SK-N-DZ (cell line): ENCODE data around the gene SLC25A21.
"Not testable (repeated sequence)": the region's sequence is repeated elsewhere in the genome, so short reads cannot be mapped to it uniquely, and the experiment has no call there.

Experiments
- DNase-seq: peaks from one replicate; pipeline ENCODE4 v3.0.0-alpha.2; 2015; ENCODE audit warnings: low spot score

Gene SLC25A21

DNA sequence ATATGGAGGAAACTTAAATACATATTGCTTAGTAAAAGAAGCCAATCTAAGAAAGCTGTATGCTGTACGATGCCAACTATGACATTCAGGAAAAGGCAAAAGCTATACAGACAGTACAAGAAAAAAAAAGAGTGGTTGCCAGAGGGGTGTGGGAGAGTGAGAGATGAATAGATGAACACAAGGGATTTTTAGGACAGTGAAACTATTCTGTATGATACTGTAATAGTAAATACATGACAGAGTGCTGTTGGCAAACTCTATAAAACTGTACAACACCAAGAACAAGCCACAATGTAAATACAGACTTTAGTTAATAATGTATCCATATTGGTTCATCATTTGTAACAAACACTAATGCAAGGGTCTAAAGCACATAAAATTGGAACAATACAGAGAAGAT is 14.5 kb upstream of the SLC25A21 start:
- DNase-seq = no peak

DNA sequence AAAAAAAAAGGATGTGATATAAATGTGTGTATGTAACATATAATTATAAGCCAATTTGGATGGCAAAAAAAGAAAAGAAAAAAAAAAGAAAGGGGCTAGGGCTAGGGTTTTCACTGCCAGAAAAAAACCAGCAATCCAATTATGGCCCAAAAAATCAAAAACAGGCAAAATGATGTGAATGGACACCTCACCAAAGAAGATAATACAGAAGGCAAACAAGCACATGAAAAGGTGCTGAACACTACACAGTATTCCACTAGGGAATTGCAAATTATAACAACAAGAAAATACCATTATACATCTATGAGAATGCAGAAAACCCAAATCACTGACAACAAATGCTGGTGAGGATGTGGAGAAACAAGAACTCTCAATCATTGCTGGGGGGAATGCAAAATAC is 13.3 kb upstream of the SLC25A21 start:
- no peak for DNase-seq

DNA sequence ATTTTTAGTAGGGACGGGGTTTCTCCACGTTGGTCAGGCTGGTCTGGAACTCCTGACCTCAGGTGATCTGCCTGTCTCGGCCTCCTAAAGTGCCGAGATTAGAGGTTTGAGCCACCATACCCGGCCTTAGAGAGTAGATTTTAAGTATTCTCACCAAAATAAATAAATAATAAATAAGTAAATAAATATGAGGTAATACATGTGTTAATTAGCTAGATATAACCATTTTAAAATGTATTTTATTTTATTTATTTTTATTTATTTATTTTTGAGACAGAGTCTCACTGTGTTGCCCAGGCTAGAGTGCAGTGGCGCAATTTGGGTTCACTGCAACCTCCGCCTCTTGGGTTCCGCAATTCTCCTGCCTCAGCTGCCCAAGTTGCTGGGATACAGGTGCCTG is 12.1 kb upstream of the SLC25A21 start:
- not testable (repeated sequence) for DNase-seq

DNA sequence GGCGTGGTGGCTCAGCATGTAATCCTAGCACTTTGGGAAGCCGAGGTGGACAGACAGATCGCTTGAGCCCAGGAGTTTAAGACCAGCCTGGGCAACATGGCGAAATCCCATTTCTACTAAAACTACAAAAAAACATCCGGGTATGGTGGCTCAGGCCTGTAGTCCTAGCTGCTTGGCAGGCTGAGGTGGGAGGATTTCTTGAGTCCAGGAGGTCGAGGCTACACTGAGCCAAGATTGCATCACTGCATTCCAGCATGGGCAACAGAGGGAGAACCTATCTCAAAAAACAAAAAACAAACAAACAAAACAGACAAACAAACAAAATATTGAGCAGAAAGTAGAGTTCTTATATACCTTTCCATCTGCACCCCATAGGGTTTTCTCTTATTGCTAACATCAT is 9.0 kb upstream of the SLC25A21 start:
- DNase-seq = no peak

DNA sequence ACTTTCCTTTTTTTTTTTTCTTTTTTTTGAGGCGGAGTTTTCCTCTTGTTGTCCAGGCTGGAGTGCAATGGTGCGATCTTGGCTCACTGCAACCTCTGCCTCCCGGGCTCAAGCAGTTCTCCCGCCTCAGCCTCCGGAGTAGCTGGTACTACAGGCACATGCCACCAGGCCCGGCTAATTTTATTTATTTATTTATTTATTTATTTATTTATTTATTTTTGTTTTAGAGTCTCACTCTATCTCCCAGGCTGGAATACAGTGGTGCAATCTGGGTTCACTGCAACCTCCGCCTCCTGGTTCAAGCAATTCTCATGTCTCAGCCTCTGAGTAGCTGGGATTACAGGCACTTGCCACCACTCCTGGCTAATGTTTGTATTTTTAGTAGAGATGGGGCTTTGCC is 8.5 kb upstream of the SLC25A21 start:
- not testable (repeated sequence) for DNase-seq

DNA sequence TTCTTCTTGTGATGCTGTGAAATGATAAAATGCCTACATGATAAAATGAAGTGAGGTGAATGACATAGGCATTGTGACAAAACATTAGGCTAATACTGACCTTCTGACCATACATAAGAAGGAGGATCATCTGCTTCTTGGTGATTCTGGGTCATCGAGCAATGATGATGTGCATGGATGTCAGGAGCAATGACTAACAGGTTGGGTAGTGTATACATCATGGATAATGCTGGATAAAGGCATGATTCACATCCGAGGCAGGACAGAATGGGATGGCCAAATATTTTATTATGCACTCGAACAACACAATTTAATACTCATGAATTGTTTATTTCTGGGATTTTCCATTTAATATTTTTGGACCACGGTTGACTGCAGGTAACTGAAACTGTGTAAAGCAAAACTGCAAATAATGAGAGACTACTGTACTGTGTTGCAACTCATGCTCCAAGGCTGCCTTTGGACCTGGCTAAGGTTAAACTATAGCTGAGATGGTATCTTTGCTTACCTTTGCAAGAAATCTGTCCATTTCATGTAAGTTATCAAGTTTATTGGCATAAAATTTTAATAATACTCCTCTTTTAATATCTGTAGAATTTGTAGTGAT is 7.6 kb upstream of the SLC25A21 start:
- no peak for DNase-seq

DNA sequence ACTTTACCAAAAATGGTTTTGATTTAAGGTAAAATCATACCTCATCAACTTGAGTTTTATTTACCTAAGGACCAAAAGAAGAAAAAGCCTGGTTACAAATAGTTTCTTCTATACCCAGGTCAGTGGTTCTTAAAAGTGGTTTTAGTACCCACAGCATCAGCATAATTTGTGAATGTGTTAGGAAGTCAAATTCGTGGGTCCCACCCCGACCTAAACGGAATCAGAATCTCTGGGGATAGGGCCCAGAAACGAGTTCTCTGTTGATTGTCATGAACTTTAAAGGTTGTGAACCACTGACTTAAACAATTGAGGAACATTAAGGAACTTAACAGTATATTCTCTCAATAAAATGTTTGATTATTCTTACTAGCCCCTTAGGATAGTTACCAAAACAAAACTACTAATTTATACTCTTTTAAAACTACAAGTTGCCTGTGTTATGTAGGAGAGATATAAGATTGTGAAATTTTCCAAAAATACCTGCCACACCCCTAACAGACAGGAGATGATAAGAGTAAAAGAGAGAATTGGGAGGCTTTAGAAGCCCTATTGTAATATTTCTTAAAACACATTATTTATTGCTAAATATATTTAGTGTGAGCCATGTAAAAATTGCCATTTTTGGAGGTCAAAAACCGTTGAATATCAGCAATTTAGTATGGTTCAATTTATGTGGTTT is 669 bp upstream of the SLC25A21 start:
- no peak for DNase-seq

DNA sequence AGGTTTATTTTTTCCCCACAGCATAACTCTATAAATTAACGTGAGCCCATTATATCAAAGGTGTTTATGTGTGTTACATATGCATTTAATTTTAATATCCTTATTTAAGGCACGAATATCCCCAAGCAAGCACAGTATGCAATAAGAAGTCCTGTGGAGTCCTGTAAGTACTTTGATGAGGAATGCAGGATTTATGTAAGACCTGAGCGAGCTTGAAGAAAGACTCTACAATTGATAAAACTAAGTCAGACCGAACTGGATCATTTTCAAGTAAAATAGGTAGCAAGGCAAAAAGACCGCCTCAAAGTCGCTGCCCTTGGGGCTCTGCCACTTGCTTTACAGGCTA is 755 bp downstream of the SLC25A21 start:
- no peak for DNase-seq

DNA sequence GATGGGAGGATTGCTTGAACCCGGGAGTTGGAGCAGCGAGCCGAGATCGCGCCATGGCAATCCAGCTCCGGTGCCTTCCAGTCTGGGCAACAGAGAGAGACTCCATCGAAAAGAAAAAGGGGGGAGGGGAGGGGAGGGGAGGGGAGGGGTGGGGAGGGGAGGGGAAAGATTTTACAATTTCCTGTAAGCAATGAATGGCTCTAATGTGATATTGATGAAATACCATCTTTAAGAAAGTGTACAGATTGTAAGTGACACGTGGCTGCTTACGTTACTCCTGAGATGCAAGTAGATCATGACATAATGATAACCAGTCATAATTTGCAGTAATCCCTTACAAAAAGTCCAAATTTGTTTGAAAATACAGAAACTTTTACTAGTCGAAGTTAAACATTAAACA is 1.4 kb downstream of the SLC25A21 start:
- no peak for DNase-seq

DNA sequence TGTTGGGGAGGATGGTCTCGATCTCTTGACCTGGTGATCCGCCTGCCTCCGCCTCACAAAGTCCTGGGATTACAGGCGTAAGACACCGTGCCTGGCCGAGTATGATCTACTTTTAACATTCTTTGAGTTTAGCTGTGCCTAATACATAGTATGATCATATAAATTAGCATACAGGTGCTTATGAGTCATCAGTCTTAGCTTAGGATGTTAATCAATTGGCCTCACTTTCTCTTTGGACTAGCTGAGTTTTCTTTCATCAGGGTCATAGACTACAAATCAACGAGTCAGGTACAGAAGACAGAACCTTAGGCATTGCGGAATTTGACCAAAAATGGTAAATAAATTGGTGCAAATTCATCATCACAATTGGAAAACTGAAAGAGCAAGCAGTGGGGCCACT is 2.2 kb downstream of the SLC25A21 start:
- no peak for DNase-seq

DNA sequence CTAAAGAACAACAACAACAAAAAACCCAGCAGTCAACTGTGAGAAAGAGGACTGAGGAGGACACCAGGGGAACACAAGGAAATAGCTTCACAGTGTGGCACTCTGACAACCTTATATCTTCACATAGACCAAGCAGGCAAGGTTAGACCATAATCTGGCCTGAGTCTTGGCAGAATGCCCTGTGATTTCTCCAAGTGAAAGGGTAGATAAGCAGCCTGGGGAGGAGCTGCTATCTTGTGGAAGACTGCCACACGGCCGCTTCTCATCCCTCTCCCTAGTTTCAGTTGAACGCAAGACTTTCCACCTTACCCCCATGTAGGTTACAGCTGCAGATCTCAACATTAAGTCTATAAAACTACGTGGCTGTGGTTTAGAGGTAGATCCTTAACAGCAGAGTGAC is 3.7 kb downstream of the SLC25A21 start:
- no peak for DNase-seq

DNA sequence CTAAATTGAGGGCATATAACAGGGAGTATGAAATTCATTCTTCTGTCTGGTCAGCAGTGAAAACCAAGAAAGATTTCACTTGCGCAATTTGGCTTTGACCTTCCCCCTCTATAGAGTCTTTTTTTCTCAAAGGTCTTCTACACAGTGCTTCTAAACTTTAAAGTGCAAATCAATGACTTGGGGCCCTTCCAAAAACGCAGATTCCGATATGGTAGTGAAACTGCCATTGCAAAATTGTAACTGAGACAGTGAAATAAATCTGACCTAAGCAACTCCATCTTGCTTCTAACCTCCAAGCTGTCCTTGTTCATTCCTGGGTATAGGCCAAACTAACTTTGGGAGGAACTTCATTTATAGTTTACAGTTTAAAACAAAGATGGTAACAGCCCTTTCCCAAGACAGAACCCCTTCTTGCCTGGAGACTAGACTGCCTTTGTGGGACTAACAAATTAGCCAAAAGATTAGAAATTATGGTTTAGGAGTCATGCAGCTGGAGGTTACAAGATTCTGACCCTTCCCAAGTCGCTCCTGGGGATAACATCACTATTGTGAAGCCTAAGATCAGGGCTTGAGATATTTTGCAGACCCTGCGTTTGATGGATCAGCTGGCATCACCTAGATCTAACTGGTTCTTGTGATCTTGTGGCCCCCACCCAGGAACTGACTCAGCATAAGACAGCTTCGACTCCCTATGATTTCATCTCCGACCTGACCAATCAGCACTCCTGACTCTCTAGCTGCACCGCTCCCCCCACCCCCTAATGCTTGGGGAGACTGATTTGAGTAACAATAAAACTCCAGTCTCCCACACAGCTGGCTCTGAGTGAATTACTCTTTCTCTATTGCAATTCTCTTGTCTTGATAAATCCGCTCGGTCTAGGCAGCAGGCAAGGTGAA is 5.0 kb downstream of the SLC25A21 start:
- DNase-seq = no peak

DNA sequence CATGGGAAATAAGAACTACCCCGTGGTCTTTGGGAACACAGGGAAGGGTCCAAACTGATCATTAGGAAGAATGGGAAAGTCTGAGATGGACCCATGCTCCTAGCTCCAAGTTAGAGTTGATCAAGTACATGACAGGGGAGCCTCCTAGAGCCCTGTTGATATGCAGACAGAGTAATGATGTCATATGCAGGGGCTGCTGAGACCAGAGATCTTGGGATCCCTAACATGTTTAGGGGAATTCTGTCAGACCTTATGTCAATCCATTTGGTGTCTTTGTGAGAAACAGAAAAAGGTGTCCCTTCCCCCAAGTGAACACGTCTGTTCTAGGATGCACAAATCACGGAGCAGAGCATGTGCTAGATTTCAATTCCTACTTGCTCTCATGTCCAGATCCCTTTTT is 6.6 kb downstream of the SLC25A21 start:
- DNase-seq = no peak

DNA sequence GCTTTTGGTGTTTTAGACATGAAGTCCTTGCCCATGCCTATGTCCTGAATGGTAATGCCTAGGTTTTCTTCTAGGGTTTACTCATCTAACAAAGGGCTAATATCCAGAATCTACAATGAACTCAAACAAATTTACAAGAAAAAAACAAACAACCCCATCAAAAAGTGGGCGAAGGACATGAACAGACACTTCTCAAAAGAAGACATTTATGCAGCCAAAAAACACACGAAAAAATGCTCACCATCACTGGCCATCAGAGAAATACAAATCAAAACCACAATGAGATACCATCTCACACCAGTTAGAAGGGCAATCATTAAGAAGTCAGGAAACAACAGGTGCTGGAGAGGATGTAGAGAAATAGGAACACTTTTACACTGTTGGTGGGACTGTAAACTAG is 10.1 kb downstream of the SLC25A21 start:
- DNase-seq = not testable (repeated sequence)

DNA sequence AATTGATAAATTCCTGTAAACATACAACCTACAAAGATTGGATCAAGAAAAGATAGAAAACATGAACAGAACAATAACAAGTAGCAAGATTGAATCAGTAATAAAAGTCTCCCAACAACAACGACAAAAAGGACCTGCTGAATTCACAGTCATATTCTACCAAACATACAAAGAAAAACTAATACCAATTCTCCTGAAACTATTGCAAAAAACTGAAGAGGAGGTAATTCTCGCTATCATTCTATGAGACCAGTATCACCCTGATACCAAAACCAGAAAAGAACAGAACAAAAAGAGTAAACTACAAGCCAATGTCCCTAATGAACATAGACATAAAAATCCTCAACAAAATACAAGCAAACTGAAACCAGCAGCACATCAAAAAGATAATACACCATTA is 14.4 kb downstream of the SLC25A21 start:
- DNase-seq = no peak

DNA sequence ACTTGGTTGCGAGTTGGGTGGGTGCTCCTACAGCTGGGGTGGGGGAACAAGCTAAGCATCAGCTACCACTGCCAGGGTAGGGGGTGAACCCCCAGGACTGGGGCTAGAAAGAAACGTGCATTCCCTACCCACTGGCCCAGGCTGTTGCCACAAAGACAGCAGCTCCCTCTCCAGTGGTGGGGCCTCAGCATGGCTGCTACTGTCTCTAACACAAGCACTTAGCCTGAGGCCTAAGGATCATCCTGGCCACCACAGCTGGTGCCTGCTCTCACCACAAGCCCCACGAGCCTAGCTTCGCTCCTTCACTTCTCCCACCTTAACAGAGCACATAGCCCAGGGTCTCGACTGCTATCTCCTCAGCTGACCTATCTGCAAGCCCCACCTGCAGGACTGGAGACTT is 18.9 kb downstream of the SLC25A21 start:
- DNase-seq = no peak

DNA sequence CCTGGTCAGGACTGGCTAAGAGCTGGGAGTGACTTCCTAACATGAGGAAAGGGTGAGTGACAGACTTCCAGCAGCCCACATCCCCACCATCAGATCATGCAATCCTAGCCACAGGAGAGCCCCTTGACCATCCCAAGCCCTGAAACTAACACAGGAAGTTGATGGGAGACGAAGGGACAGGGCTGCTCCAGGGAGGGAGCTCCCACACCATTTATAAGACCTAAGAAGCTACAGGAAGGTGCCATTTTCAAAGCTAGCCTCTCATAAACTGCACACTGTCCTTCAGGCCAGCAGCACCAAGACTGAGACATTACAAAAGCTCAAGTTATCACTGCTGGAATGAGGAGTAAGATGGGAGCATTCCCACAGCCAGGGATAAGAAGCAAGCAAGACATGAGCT is 19.4 kb downstream of the SLC25A21 start:
- no peak for DNase-seq

DNA sequence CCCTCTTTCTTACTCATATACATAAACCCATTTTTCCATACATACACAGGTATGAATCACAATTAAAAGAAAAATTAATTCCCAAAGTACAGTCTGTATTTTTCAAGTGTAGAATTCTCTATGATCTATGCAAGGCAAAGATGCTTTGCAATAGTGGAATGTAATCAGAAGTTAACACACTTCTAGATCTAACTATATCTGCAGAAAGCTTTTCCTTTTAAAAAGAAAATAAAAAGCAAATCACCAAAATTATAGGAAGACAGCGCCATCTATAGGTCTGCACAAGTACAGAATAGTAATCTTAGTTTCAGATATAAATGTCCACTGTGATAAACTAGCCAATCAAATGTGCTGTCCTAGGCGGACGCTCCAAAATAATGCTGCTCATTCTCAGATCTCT is 22.0 kb downstream of the SLC25A21 start:
- peak; percentile 4 for DNase-seq

DNA sequence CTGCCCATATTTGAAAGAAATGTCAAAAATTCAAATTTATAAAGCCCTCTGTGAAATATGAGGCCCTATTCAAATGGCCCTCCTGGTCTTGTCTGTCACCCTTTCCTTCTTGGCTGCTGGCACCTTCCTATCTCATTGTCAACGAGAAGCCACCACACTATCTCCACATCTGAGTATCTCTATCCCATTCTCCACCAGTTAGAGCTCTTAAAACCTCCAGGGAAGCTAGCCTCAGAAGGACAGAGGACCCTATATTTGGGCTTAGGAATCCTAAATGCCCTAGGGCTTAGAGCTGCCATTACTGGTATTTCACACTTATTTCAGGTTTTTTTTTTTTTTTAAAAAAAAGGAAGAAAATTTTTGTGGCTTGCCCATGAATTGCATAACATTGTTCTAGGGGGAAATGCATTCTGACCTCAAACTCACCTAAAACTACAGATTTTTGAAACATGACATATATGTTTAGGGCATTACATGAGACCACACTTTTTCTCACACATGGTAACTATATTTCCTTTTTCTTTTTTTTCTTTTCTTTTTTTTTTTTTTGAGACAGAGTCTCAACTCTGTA is 25.0 kb downstream of the SLC25A21 start:
- no peak for DNase-seq

DNA sequence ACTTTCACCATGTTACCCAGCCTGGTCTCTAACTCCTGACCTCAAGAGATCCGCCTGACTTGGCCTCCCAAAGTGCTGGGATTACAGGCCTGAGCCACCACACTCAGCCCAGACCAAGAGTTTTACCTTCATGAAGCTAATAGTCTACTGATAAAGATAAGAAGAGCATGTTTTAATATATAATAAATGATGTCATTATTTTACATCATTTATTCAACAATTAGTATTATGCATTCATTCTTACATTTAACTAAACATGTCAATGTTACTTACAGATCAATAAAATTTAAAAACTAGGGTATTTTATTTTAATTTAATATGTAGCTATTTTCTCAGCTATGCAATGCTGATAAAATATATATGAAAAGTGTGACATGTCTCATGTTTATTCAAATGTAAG is 26.0 kb downstream of the SLC25A21 start:
- DNase-seq = not testable (repeated sequence)

DNA sequence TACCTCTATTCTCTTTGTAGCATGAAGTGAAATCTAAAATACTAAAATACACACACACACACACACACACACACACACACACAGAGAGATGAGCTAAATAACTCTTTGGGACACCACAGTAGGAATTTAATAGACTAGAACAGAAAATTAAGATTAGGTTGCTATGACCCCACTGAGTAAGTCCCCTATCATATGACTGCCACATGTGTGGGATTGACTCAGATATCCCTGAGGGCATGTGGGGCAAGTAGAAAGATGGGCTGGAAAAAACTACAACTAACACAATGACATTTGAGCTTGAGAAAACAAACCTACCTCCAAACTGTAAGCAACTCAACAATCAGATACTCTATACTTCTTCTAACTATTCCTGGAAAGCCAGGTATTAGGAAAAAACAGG is 27.0 kb downstream of the SLC25A21 start:
- no peak for DNase-seq

DNA sequence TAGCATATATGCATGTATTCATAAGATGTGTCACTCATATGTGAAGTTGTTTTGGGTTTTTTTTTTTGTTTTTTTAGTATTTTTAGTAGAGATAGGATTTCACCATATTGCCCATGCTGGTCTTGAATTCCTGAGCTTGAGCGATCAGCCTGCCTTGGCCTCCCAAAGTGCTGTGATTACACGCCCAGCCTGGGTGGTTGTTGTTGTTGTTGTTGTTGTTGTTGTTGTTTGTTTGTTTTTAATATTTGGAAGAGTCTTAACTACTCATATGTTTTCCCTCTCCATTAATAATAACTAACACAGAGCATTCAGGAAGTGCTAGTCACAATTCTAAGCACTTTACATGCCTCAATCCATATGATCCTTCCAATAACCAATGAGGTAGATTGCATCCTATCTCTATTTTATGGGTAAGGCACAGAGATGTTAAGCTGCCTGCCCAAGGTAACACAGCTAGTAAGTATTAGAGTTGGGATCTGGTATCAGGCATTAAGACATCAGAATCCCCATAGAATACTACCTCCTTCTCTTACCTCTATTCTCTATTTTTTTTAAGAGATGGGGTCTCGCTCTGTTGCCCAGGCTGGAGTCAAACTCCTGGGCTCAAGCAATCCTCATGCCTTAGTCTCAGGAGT is 27.6 kb downstream of the SLC25A21 start:
- DNase-seq = no peak
